Glomerular visceral epithelial cell (primary cell): ENCODE results near the gene PPP2R2B.
"Not testable (repeated sequence)": the region's sequence is repeated elsewhere in the genome, so short reads cannot be mapped to it uniquely, and the experiment has no call there.

ENCODE experiments used
- DNase-seq: peaks from one replicate; pipeline ENCODE4 v3.0.0-alpha.2; 2016; ENCODE audit errors: extremely low spot score

The PPP2R2B gene

GRCh38 chr5:146652547-146652946, 226.0 kb downstream of the PPP2R2B start:
- DNase-seq: no peak

- DNase-seq: no peak
Observed at GRCh38 chr5:146647656-146648199, 230.8 kb downstream of the PPP2R2B start.

GRCh38 chr5:146646441-146646840, 232.1 kb downstream of the PPP2R2B start:
- DNase-seq: no peak

GRCh38 chr5:146645342-146645741, 233.2 kb downstream of the PPP2R2B start:
- DNase-seq: no peak

- DNase-seq: no peak
Observed at GRCh38 chr5:146644831-146645230, 233.7 kb downstream of the PPP2R2B start.

- no peak for DNase-seq
Observed at GRCh38 chr5:146643776-146644175, 234.8 kb downstream of the PPP2R2B start.

- no peak for DNase-seq
Observed at GRCh38 chr5:146642410-146642809, 236.1 kb downstream of the PPP2R2B start.

- DNase-seq: no peak
Observed at GRCh38 chr5:146641941-146642340, 236.6 kb downstream of the PPP2R2B start.

GRCh38 chr5:146640285-146640896, 238.2 kb downstream of the PPP2R2B start:
- DNase-seq: no peak

- DNase-seq: no peak
Observed at GRCh38 chr5:146635443-146635842, 243.1 kb downstream of the PPP2R2B start.

- DNase-seq: no peak
Observed at GRCh38 chr5:146633323-146633764, 245.2 kb downstream of the PPP2R2B start.

- no peak for DNase-seq
Observed at GRCh38 chr5:146632620-146633322, 245.8 kb downstream of the PPP2R2B start.

GRCh38 chr5:146630472-146630871, 248.1 kb downstream of the PPP2R2B start:
- DNase-seq: no peak

GRCh38 chr5:146628950-146629349, 249.6 kb downstream of the PPP2R2B start:
- no peak for DNase-seq

GRCh38 chr5:146626936-146627335, 251.6 kb downstream of the PPP2R2B start:
- no peak for DNase-seq

GRCh38 chr5:146624179-146624578, 254.4 kb downstream of the PPP2R2B start:
- DNase-seq: no peak

- no peak for DNase-seq
Observed at GRCh38 chr5:146623666-146624065, 254.9 kb downstream of the PPP2R2B start.

GRCh38 chr5:146623009-146623408, 255.5 kb downstream of the PPP2R2B start:
- DNase-seq: no peak

GRCh38 chr5:146622391-146622790, 256.2 kb downstream of the PPP2R2B start:
- DNase-seq: no peak

- DNase-seq: no peak
Observed at GRCh38 chr5:146620669-146621051, 257.9 kb downstream of the PPP2R2B start.

- DNase-seq: no peak
Observed at GRCh38 chr5:146620031-146620668, 258.4 kb downstream of the PPP2R2B start.

GRCh38 chr5:146618434-146618833, 260.1 kb downstream of the PPP2R2B start:
- no peak for DNase-seq

GRCh38 chr5:146609731-146610130, 268.8 kb downstream of the PPP2R2B start:
- DNase-seq: not testable (repeated sequence)
